HepG2 (cell line): ENCODE data around the gene TP63. TPM values are rescaled to one million over a fixed set of nuclear protein-coding genes. Genes with fewer than 3 reads are reported as not detected.
"Not testable (repeated sequence)": the region's sequence is repeated elsewhere in the genome, so short reads cannot be mapped to it uniquely, and the experiment has no call there.

Source experiments
- ATAC-seq: fragments of 200-7000 bp; cut with Tn5 transposase; 3 replicates; pipeline ENCODE4 v1.9.1; 2020; ENCODE audit warnings: mild to moderate bottlenecking, moderate library complexity
- BruUV-seq: library from RNA; stranded (reverse); fragments of 400-500 nt; replicated peaks from 2 replicates; lab custom pipeline; 2021; lab: Mats Ljungman, UMichigan
- CTCF ChIA-PET: fragments of 300-600 bp; formaldehyde crosslinking; extraction: SDS; loops from one replicate; lab custom pipeline; 2021; ENCODE audit warnings: low total read pairs, inconsistent platforms, low intra/inter-chr PET ratio; lab: Yijun Ruan, JAX
- POLR2A ChIA-PET: fragments of 350-600 bp; sonication (Branson Sonifier 250); formaldehyde crosslinking; loops from one replicate; lab custom pipeline; 2020; ENCODE audit warnings: antibody characterized with exemption, inconsistent platforms; lab: Yijun Ruan, JAX
- DNase-seq: peaks from one replicate; pipeline ENCODE4 v3.0.0-alpha.2; 2015; ENCODE audit warnings: low spot score
- FAIRE-seq: peaks from 3 replicates; lab custom pipeline; 2011; peaks lifted over from hg19 to GRCh38; lab: Jason Lieb, UNC
- H2AFZ ChIP-seq: one replicate; pipeline ENCODE4 v1.6.1; 2011; ENCODE audit warnings: low read length, inconsistent platforms
- H3K27ac ChIP-seq: fragments of 300-600 bp; 3 replicates; pipeline ENCODE4 v1.8.0; 2011; ENCODE audit warnings: mixed run types, mild to moderate bottlenecking, mixed read lengths, low read length, inconsistent platforms; ENCODE audit not compliant: insufficient read depth; ENCODE audit errors: extremely low read length
- H3K27me3 ChIP-seq, 2 experiments: fragments of 200-600 bp in 1 of 2; 2 replicates in 1 of 2; 3 replicates in 1 of 2; pipeline versions ENCODE4 v1.6.0 to v1.8.0; 2011; ENCODE audit warnings: low read length in 2 of 2, mild to moderate bottlenecking in 2 of 2, moderate library complexity in 2 of 2, inconsistent platforms in 1 of 2; ENCODE audit not compliant: insufficient read depth in 2 of 2, control insufficient read depth in 1 of 2
- H3K36me3 ChIP-seq, 2 experiments: fragments of 200-600 bp in 1 of 2; replicated peaks in 1 of 2; 2 replicates in 1 of 2; 3 replicates in 1 of 2; pipeline versions ENCODE4 v1.5.1 to v1.8.0; 2011; ENCODE audit warnings: low read length in 2 of 2, inconsistent platforms in 1 of 2; ENCODE audit not compliant: insufficient read depth in 2 of 2, control insufficient read depth in 1 of 2
- H3K4me1 ChIP-seq: 2 replicates; pipeline ENCODE4 v1.5.1; 2012; ENCODE audit warnings: low read length, inconsistent platforms; ENCODE audit not compliant: insufficient read depth
- H3K4me2 ChIP-seq: 2 replicates; pipeline ENCODE4 v1.6.0; 2011; ENCODE audit warnings: low read depth, low read length, inconsistent platforms
- H3K4me3 ChIP-seq, 3 experiments: fragments of 200-600 bp in 1 of 3; sonication (generic), shearing (Covaris generic) in 1 of 3; replicated peaks in 1 of 3; 2 replicates each; pipeline ENCODE4 v1.5.1; 2011 to 2016; ENCODE audit warnings: low read length in 3 of 3, inconsistent platforms in 2 of 3, low read depth in 2 of 3, mild to moderate bottlenecking in 2 of 3, control low read depth in 1 of 3, mixed read lengths in 1 of 3; ENCODE audit not compliant: insufficient read depth in 1 of 3
- H3K79me2 ChIP-seq: one replicate; pipeline ENCODE4 v1.6.1; 2011; ENCODE audit warnings: low read length, inconsistent platforms; ENCODE audit not compliant: insufficient read depth
- H3K9ac ChIP-seq: 2 replicates; pipeline ENCODE4 v1.6.0; 2011; ENCODE audit warnings: mild to moderate bottlenecking, low read depth, low read length, inconsistent platforms; ENCODE audit not compliant: insufficient read depth
- H3K9me3 ChIP-seq: 2 replicates; pipeline ENCODE4 v1.5.1; 2012; ENCODE audit warnings: mild to moderate bottlenecking, low read length
- H4K20me1 ChIP-seq: 2 replicates; pipeline ENCODE4 v1.6.0; 2011; ENCODE audit warnings: inconsistent platforms, mild to moderate bottlenecking, low read length, moderate library complexity; ENCODE audit not compliant: insufficient read depth
- BCL6 ChIP-seq: IDR thresholded peaks from 2 replicates; pipeline ENCODE4 v1.6.1; 2016; ENCODE audit warnings: missing genetic modification reagents, missing compliant biosample characterization
- CAMTA2 ChIP-seq: sonication (generic); formaldehyde crosslinking; IDR thresholded peaks from 2 replicates; pipeline ENCODE4 v1.4.0; 2020; ENCODE audit warnings: mild to moderate bottlenecking, missing genetic modification reagents, borderline replicate concordance
- HOXD1 ChIP-seq: sonication (generic); formaldehyde crosslinking; IDR thresholded peaks from 2 replicates; pipeline ENCODE4 v1.5.0; 2020; ENCODE audit warnings: missing genetic modification reagents
- RFXANK ChIP-seq: IDR thresholded peaks from 2 replicates; pipeline ENCODE4 v1.6.1; 2016
- SIX1 ChIP-seq: sonication (generic); formaldehyde crosslinking; IDR thresholded peaks from 2 replicates; pipeline ENCODE4 v1.4.0; 2020; ENCODE audit warnings: missing genetic modification reagents, borderline replicate concordance
- THAP11 ChIP-seq: IDR thresholded peaks from 2 replicates; pipeline ENCODE4 v1.6.1; 2016; ENCODE audit warnings: missing biosample characterization, missing genetic modification reagents
- ZBTB21 ChIP-seq: sonication (generic); formaldehyde crosslinking; IDR thresholded peaks from 2 replicates; pipeline ENCODE4 v1.4.0; 2020; ENCODE audit warnings: missing genetic modification reagents
- ZFY ChIP-seq: sonication (generic); formaldehyde crosslinking; IDR thresholded peaks from 2 replicates; pipeline ENCODE4 v1.4.0; 2020; ENCODE audit warnings: missing genetic modification reagents
- ZNF878 ChIP-seq: sonication (generic); formaldehyde crosslinking; IDR thresholded peaks from 2 replicates; pipeline ENCODE4 v1.8.1; 2023; ENCODE audit warnings: mild to moderate bottlenecking, missing genetic modification reagents, moderate library complexity
- WGBS: methylation state at CpG from one replicate; pipeline ENCODE4 v1.1.6; 2017; ENCODE audit warnings: low lambda C conversion rate; 5-methylcytosine and 5-hydroxymethylcytosine counted together
- in situ Hi-C: cut with HindIII; loops from 2 replicates; pipeline ENCODE4 v1.10.0; 2017; ENCODE audit warnings: low pct_unique_long_range_greater_than_20kb; ENCODE audit not compliant: extremely low pct_ligation_motif_present
- intact Hi-C: fragments of 100-400 bp; cut with micrococcal nuclease; formaldehyde crosslinking; loops from one replicate; pipeline ENCODE4 v1.10.0; 2022; ENCODE audit not compliant: unreplicated experiment
- polyA plus RNA-seq, 8 experiments: library from polyadenylated mRNA; depleted of rRNA in 3 of 8; stranded (reverse) in 7 of 8; unstranded in 1 of 8; fragments of >200 nt; fragmentation: Illumina TruSeq in 4 of 8; extraction: Trizol in 4 of 8; gene quantifications; 2 replicates each; pipeline versions ENCODE4 v1.2.1 to v1.2.3, GENCODE V29; 2011 to 2016; ENCODE audit warnings: low read depth in 4 of 8, missing spikeins in 1 of 8, mixed read lengths in 1 of 8; ENCODE audit not compliant: insufficient read depth in 1 of 8
- total RNA-seq, 5 experiments: library from RNA; depleted of rRNA; stranded (reverse); fragments of >200 nt; fragmentation: Illumina TruSeq; extraction: Trizol; gene quantifications; 2 replicates each; pipeline ENCODE4 v1.2.3, GENCODE V29; 2016; ENCODE audit warnings: low read depth in 1 of 5
- TF ChIP-seq, protein P1 (sequence below): sonication (generic); formaldehyde crosslinking; IDR thresholded peaks from 2 replicates; pipeline ENCODE4 v1.5.0; 2020; ENCODE audit warnings: mild to moderate bottlenecking, missing genetic modification reagents

TP63 gene
- total and polyA plus RNA-seq, 2 of the 13 experiments (the other 11 are each of a cell fraction or from before 2014, with no cell fraction given) = not detected

DNA sequence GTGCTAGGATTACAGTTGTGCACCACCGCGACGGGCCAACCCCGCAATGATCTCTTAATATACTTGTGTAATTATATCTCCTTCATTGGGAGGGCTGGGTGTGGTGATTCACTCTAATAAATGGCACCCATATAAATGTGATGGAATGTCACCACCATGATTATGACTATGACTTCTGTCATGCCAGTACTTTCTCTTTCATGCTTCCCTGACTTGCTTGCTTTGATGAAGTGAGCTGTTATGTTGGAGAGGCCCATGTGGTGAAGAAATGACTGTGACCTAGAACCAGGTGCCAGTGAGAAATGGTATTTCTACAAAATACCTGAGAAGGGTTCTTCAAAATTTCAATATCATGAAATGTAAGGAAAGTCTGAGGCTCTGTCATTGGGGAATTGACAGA, 24.4 kb upstream of the TP63 start:
- ATAC-seq = no peak
- H3K4me1 ChIP-seq = no peaks in the 10 kb centered on the region
- no peaks in the 10 kb centered on the region for H4K20me1 ChIP-seq
- in situ Hi-C loops = no loop called here
- no peaks in the 10 kb centered on the region for H3K36me3 ChIP-seq
- H3K4me2 ChIP-seq = no peak overlapping the region
- no peaks in the 10 kb centered on the region for H3K27me3 ChIP-seq
- no peak for FAIRE-seq
- no peak for DNase-seq
- H3K9me3 ChIP-seq = peaks cover 6% of the 10 kb centered on the region; the same call in 1 of the 2 replicates
- TF ChIP-seq HOXD1 (no peak), ZFY (no peak), SIX1 (no peak), BCL6 (CRISPR knock-in tag) (no peak), ZBTB21 (CRISPR knock-in tag) (no peak), RFXANK (no peak), ZNF878 (CRISPR knock-in tag) (no peak), THAP11 (CRISPR knock-in tag) (no peak), CAMTA2 (CRISPR knock-in tag) (no peak)
- TF ChIP-seq, protein P1, sequence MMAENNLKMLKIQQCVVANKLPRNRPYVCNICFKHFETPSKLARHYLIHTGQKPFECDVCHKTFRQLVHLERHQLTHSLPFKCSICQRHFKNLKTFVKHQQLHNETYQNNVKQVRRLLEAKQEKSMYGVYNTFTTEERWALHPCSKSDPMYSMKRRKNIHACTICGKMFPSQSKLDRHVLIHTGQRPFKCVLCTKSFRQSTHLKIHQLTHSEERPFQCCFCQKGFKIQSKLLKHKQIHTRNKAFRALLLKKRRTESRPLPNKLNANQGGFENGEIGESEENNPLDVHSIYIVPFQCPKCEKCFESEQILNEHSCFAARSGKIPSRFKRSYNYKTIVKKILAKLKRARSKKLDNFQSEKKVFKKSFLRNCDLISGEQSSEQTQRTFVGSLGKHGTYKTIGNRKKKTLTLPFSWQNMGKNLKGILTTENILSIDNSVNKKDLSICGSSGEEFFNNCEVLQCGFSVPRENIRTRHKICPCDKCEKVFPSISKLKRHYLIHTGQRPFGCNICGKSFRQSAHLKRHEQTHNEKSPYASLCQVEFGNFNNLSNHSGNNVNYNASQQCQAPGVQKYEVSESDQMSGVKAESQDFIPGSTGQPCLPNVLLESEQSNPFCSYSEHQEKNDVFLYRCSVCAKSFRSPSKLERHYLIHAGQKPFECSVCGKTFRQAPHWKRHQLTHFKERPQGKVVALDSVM (CRISPR knock-in tag) = no peak
- TF ChIP-seq, all 625 proteins: peak for 0
- Histone ChIP-seq H3K79me2 (no peaks in the 10 kb centered on the region), H3K4me3 (no peak overlapping the region), H2AFZ (no peak overlapping the region), H3K9ac (no peak overlapping the region), H3K27ac (no peak overlapping the region)
- intact Hi-C loops = no loop called here
- CTCF ChIA-PET = no interaction called here
- 79% methylated on average over 4 of the region's 4 CpGs for WGBS
- POLR2A ChIA-PET = no interaction called here
- no TSS peak for BruUV-seq

DNA sequence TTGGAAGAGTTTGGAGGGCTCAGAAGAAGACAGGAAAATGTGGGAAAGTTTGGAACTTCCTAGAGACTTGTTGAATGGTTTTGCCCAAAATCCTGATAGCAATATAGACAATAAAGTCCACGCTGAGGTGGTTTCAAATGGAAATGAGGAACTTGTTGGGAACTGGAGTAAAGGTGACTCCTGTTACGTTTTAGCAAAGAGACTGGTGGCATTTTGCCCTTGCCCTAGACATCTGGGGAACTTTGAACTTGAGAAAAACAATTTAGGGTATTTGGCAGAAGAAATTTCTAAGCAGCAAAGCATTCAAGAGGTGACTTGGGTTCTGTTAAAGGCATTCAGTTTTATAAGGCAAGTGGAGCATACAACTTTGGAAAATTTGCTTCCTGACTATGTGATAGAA, 18.5 kb upstream of the TP63 start:
- in situ Hi-C loops, H3K27me3 ChIP-seq, ATAC-seq, H3K27ac ChIP-seq, H2AFZ ChIP-seq, H3K36me3 ChIP-seq, H3K4me2 ChIP-seq, H3K4me1 ChIP-seq, H3K9ac ChIP-seq, intact Hi-C loops, H3K9me3 ChIP-seq, DNase-seq, POLR2A ChIA-PET, CTCF ChIA-PET, BruUV-seq, FAIRE-seq, H3K79me2 ChIP-seq, H3K4me3 ChIP-seq, H4K20me1 ChIP-seq: not testable (repeated sequence)
- WGBS = 5% methylated on average over 2 of the region's 2 CpGs
